ENCODE results near the gene ADAMTSL5.

ADAMTSL5 gene

GRCh38 chr19:1497578-1498235 is 15.1 kb downstream of the ADAMTSL5 start:
- DNase-seq (ENCODE audit: insufficient read length, low spot score) (no peak), FAIRE-seq (no peak)
- no peak for TF ChIP-seq CTCF (IDR thresholded peaks at IDR 0.05; ENCODE audit: insufficient read depth, missing control alignments)

DNA sequence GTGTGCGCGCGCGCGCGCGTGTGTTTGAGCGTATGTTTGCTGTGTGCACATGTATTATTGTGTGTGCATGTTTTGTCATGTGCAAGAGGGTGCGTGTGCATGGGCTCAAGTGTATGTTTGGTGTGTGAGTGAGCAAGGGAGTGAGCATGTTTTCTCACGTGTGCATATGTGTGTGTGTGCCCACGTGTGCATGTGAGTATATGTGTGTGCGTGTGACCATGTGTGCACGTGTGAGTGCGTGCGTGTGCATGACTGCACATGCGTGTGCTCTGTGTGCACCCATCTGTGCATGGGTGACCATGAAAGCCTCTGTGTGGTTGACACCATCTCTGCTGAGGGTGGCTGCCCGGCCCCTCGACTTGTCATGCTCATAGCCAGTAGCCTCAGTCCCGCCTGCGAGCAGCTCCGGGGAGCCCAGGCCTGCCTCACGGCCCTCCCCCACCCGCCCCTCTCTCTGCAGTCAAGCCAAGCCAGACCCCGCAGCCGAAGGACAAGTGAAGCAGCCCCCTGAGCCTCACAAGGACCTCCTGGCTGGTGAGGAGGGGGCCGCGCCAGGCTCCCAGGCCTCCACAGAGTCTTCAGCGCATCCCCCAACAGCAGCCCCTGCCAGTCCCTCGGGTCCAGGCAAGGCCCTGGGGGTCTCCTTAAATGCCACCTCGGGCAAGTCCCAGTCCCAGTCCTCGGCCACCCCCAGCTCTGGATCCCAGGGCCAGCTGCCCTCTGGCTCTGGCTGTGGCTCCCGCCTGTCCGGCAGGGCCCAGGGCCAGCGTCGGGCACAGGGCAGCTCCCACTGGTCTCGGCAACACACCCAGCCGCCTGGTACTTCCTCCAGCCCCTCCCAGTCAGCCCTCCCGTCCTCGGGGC is 15.9 kb downstream of the ADAMTSL5 start:
- TF ChIP-seq CTCF (IDR thresholded peaks at IDR 0.05; ENCODE audit: insufficient read depth, missing control alignments), result no peak
- no peak for DNase-seq (ENCODE audit: insufficient read length, low spot score)
- no peak for FAIRE-seq

- TF ChIP-seq CTCF (IDR thresholded peaks at IDR 0.05; ENCODE audit: insufficient read depth, missing control alignments), result no peak
- no peak for FAIRE-seq
- no peak for DNase-seq (ENCODE audit: insufficient read length, low spot score)
Observed at GRCh38 chr19:1495799-1496713, 16.8 kb downstream of the ADAMTSL5 start.

GRCh38 chr19:1495051-1495798 is 17.6 kb downstream of the ADAMTSL5 start:
- no peak for TF ChIP-seq CTCF (IDR thresholded peaks at IDR 0.05; ENCODE audit: insufficient read depth, missing control alignments)
- no peak for FAIRE-seq
- DNase-seq (ENCODE audit: insufficient read length, low spot score), result no peak

DNA sequence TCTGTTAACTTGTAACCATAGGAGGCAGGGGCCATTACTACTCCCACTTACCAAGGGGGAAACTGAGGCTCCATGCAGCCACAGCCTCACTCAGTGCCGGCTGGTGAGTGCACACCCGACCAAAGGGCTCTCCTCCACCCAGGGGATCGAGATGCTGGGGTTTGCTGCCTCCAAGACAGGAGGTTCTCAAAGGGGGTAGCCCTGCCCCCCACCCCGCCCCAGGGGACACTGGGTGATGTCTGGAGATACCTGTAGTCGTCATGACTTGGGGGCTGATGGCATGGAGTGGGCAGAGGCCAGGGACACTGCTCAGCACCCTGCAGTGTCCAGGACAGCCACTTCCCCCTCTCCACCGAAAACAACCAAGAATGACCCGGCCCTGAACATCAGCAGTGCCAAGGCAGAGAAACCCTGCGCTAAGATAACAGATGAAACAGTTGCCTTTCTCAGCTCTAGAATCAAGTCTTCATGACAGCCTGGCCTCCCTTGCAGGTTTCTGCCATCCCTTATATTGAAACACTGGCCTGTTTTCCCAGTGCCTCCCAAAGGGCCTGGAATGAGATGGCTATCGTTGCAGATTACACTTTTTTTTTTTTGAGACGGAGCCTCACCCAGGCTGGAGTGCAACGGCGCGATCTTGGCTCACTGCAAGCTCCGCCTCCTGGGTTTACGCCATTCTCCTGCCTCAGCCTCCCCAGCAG is 18.6 kb downstream of the ADAMTSL5 start:
- FAIRE-seq (no peak), DNase-seq (ENCODE audit: insufficient read length, low spot score) (no peak)
- TF ChIP-seq CTCF (IDR thresholded peaks at IDR 0.05; ENCODE audit: insufficient read depth, missing control alignments), result no peak

DNA sequence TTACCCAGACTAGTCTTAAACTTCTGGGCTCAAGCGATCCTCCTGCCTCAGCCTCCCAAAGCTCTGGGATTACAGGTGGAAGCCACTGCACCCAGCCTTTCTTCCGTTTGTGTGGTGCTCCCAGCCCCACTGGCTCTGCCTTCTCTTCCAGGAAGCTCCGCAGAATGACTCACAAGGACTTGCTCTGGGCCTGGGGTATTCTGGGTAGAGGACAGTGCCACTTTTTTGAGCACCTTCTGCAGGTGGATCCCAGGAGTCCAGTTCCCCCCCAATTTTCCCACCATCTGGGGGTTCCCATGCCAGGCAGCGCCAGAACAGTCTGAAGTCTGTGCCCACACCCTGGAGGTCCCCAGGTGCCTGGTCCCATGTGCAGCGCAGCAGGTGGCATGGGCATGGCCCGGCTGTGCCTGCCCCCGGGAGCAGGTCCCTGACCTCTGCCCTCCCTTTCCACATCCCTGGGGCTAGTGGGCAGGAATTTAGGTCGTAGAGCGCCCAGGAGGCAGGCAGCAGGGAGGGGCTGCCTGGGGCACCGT is 20.3 kb downstream of the ADAMTSL5 start:
- FAIRE-seq, result no peak

More for the DNA sequence above, 20.3 kb downstream of the ADAMTSL5 start:
- TF ChIP-seq CTCF (IDR thresholded peaks at IDR 0.05; ENCODE audit: insufficient read depth, missing control alignments), result no peak
- no peak for DNase-seq (ENCODE audit: insufficient read length, low spot score)

All from D721Med (cell line).